ENCODE measurements around the gene COQ5.

The COQ5 gene

DNA sequence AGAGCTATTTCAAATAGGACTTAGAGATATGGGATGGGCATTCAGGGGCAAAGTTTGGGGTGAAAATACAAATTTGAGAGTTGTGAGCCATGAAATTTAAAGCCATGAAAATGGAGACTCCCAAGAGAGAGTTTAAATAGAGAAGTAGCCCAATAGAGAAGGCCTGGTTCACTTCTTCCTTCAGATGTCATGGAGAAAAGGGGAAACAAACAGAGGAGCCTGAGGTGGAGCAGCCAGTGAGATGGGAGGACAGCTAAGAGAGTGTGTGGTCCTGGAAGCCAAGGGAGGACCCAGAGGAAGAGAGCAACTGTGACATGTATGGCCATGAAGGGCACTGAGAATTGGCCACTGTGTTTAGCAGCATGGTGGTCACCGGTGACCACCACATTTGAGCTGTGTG, 45.3 kb downstream of the COQ5 start:
- Mint-ChIP-seq H3K36me3 (ENCODE audit: low read depth) (no peaks in the 10 kb centered on the region), H3K27me3 (ENCODE audit: low read depth) (no peaks in the 10 kb centered on the region), H3K4me1 (ENCODE audit: low read depth) (peaks cover 12% of the 10 kb centered on the region), H3K9me3 (no peaks in the 10 kb centered on the region), H3K27ac (no peak overlapping the region), H3K4me3 (no peak overlapping the region)
- DNase-seq (ENCODE audit: low spot score): no peak

- Mint-ChIP-seq H3K27ac (no peak overlapping the region), H3K36me3 (ENCODE audit: low read depth) (no peaks in the 10 kb centered on the region), H3K4me3 (no peak overlapping the region), H3K4me1 (ENCODE audit: low read depth) (peaks cover 12% of the 10 kb centered on the region), H3K27me3 (ENCODE audit: low read depth) (no peaks in the 10 kb centered on the region), H3K9me3 (no peaks in the 10 kb centered on the region)
- no peak for DNase-seq (ENCODE audit: low spot score)
Measured at GRCh38 chr12:120481022-120481767, 47.8 kb downstream of the COQ5 start.

DNA sequence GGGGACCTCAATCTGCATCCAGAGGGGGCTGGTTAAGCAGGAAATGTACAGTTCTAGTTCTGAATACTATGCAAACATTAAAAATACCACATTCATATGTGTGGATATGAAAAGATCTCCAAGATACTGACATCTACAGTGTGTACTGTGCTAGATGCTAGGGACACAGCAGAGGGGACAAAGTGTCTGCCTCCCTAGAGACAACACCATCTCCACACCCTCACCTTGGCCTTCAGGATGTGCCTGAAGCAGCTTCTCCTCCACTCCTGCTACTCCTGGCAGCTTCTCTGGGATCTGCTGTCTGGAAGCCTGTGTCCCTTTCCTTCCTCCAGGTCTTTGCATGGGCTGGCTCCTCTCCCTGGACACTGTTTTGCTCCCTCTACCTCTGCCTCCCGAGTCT, 48.7 kb downstream of the COQ5 start:
- no peak for DNase-seq (ENCODE audit: low spot score)
- peaks cover 3% of the 10 kb centered on the region for H3K27me3 Mint-ChIP-seq (ENCODE audit: low read depth)
- no peak overlapping the region for H3K27ac Mint-ChIP-seq
- H3K4me1 Mint-ChIP-seq (ENCODE audit: low read depth): peaks cover 12% of the 10 kb centered on the region
- no peaks in the 10 kb centered on the region for H3K36me3 Mint-ChIP-seq (ENCODE audit: low read depth)
- H3K9me3 Mint-ChIP-seq: no peaks in the 10 kb centered on the region
- no peak overlapping the region for H3K4me3 Mint-ChIP-seq

GRCh38 chr12:120479458-120479857, 49.5 kb downstream of the COQ5 start:
- H3K27me3 Mint-ChIP-seq (ENCODE audit: low read depth): peaks cover 3% of the 10 kb centered on the region
- H3K4me3 Mint-ChIP-seq: no peak overlapping the region
- no peak overlapping the region for H3K27ac Mint-ChIP-seq
- no peaks in the 10 kb centered on the region for H3K36me3 Mint-ChIP-seq (ENCODE audit: low read depth)
- DNase-seq (ENCODE audit: low spot score): no peak
- H3K4me1 Mint-ChIP-seq (ENCODE audit: low read depth): peaks cover 15% of the 10 kb centered on the region
- no peaks in the 10 kb centered on the region for H3K9me3 Mint-ChIP-seq

DNA sequence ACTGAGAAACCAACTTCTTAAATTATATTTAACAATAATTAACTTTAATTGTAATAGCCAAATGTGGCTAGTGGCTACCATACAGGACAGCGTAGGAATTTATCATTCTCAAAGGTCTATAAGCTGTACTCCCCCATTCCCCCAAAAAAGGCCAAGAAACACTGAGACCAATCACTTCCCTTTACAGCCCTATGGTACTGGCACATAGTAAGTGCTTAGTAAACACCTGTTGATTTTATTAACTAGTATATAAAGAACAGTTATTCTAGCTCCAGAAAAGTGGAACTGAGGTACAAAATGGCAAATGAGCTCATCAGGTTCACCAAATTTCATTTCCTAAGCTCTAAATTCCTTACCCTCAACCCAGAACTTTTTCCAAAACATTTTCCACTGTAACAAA, 53.3 kb downstream of the COQ5 start:
- H3K9me3 Mint-ChIP-seq: no peaks in the 10 kb centered on the region
- H3K4me3 Mint-ChIP-seq: no peak overlapping the region
- H3K27ac Mint-ChIP-seq: no peak overlapping the region
- peaks cover 3% of the 10 kb centered on the region for H3K27me3 Mint-ChIP-seq (ENCODE audit: low read depth)
- no peak for DNase-seq (ENCODE audit: low spot score)
- no peaks in the 10 kb centered on the region for H3K36me3 Mint-ChIP-seq (ENCODE audit: low read depth)
- peaks cover 20% of the 10 kb centered on the region for H3K4me1 Mint-ChIP-seq (ENCODE audit: low read depth)

GRCh38 chr12:120474616-120474960, 54.4 kb downstream of the COQ5 start:
- Mint-ChIP-seq H3K9me3 (no peaks in the 10 kb centered on the region), H3K4me3 (no peak overlapping the region), H3K27ac (no peak overlapping the region), H3K4me1 (ENCODE audit: low read depth) (peaks cover 14% of the 10 kb centered on the region), H3K27me3 (ENCODE audit: low read depth) (peaks cover 3% of the 10 kb centered on the region), H3K36me3 (ENCODE audit: low read depth) (peaks cover 2% of the 10 kb centered on the region)
- no peak for DNase-seq (ENCODE audit: low spot score)

GRCh38 chr12:120473807-120474615, 54.9 kb downstream of the COQ5 start:
- Mint-ChIP-seq H3K36me3 (ENCODE audit: low read depth) (peaks cover 2% of the 10 kb centered on the region), H3K9me3 (no peaks in the 10 kb centered on the region), H3K27me3 (ENCODE audit: low read depth) (peaks cover 3% of the 10 kb centered on the region), H3K4me1 (ENCODE audit: low read depth) (peaks cover 12% of the 10 kb centered on the region), H3K27ac (no peak overlapping the region), H3K4me3 (no peak overlapping the region)
- DNase-seq (ENCODE audit: low spot score): no peak

- Mint-ChIP-seq H3K4me1 (ENCODE audit: low read depth) (peaks cover 17% of the 10 kb centered on the region), H3K4me3 (no peak overlapping the region)
Measured at GRCh38 chr12:120472521-120472920, 56.4 kb downstream of the COQ5 start.

GRCh38 chr12:120470150-120470784, 58.7 kb downstream of the COQ5 start:
- Mint-ChIP-seq H3K27ac (peak overlapping the region; percentile 78), H3K36me3 (ENCODE audit: low read depth) (peaks cover 24% of the 10 kb centered on the region), H3K9me3 (no peaks in the 10 kb centered on the region), H3K4me1 (ENCODE audit: low read depth) (peaks cover 25% of the 10 kb centered on the region), H3K27me3 (ENCODE audit: low read depth) (no peaks in the 10 kb centered on the region), H3K4me3 (peak overlapping the region; percentile 97)
- no peak for DNase-seq (ENCODE audit: low spot score)

More at GRCh38 chr12:120472521-120472920, 56.4 kb downstream of the COQ5 start:
- H3K36me3 Mint-ChIP-seq (ENCODE audit: low read depth): peaks cover 11% of the 10 kb centered on the region
- no peak for DNase-seq (ENCODE audit: low spot score)
- H3K9me3 Mint-ChIP-seq: no peaks in the 10 kb centered on the region
- H3K27me3 Mint-ChIP-seq (ENCODE audit: low read depth): peaks cover 3% of the 10 kb centered on the region
- H3K27ac Mint-ChIP-seq: no peak overlapping the region

GRCh38 chr12:120469450-120470149, 59.4 kb downstream of the COQ5 start, which contains the start of gene SRSF9:
TSS of gene SRSF9 (minus strand) at chr12:120469748. CDS start at chr12:120469609, 139 bp downstream.
- peak within 1 kb of the TSS; percentile 81 for H3K27ac Mint-ChIP-seq
- H3K4me1 Mint-ChIP-seq (ENCODE audit: low read depth): peaks cover 22% of the 10 kb centered on the region
- peak within 1 kb of the TSS; percentile 97 for H3K4me3 Mint-ChIP-seq
- no peaks in the 10 kb centered on the region for H3K9me3 Mint-ChIP-seq
- H3K27me3 Mint-ChIP-seq (ENCODE audit: low read depth): no peaks in the 10 kb centered on the region
- H3K36me3 Mint-ChIP-seq (ENCODE audit: low read depth): peaks cover 27% of the 10 kb centered on the region
- peak; percentile 98 for DNase-seq (ENCODE audit: low spot score)

DNA sequence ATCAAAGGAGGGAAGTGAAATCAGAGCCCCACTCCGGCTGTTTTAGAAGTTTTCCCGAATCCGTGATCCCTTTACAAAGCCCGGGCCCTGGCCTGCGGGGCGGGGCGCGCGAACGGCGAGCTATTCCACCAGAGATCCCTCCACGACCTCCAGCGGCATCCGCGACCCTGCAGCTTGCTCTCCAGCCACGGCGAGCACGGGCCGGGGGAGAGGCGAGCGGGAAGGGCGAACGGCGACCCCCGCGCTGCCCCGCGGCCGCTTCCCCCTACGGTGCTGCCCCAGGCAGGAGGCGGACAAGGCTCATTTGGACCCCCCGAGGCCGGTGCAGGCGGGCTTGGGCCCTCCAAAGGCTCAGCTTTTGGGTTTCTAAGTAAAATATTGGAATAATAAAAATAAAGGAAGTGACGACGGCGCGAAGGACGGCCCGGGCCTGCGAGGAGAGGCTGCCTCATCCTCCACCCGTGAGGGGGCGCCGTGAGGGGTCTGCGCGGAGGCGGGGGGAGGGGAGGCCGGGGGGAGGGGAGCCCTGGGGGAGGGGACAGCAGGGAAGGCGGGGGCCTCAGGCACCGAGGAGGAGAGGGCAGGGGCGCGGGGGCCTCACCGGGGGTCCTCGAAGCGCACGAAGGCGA, 60.0 kb downstream of the COQ5 start:
- Mint-ChIP-seq H3K9me3 (no peaks in the 10 kb centered on the region), H3K27me3 (ENCODE audit: low read depth) (no peaks in the 10 kb centered on the region), H3K4me1 (ENCODE audit: low read depth) (peaks cover 22% of the 10 kb centered on the region), H3K36me3 (ENCODE audit: low read depth) (peaks cover 33% of the 10 kb centered on the region), H3K4me3 (peak overlapping the region; percentile 97), H3K27ac (peak overlapping the region; percentile 81)
- peak; percentile 12 for DNase-seq (ENCODE audit: low spot score)

- DNase-seq (ENCODE audit: low spot score): peak; percentile 30
- Mint-ChIP-seq H3K27ac (peak overlapping the region; percentile 79), H3K36me3 (ENCODE audit: low read depth) (peaks cover 39% of the 10 kb centered on the region), H3K9me3 (no peaks in the 10 kb centered on the region), H3K4me1 (ENCODE audit: low read depth) (peaks cover 20% of the 10 kb centered on the region), H3K4me3 (peak overlapping the region; percentile 97), H3K27me3 (ENCODE audit: low read depth) (no peaks in the 10 kb centered on the region)
Measured at GRCh38 chr12:120468325-120468820, 60.6 kb downstream of the COQ5 start.

DNA sequence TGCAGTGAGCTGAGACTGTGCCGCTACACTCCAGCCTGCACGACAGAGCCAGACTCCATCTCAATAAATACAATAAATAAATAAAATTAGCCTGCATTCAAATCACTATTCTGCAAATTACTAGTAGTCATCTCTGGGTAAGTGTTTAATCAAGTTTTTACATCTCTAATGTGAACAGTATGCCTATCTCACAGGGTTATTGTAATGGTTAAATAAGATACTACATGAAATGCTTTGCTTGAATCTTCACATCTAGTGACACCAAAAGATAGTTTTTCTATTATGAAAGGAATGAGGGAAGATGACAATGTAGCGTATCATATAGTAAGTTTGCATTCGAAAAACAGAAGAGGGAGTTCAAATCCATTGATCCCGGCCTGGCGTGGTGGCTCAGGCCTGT, 61.5 kb downstream of the COQ5 start:
- peaks cover 45% of the 10 kb centered on the region for H3K36me3 Mint-ChIP-seq (ENCODE audit: low read depth)
- H3K9me3 Mint-ChIP-seq: no peaks in the 10 kb centered on the region
- H3K4me3 Mint-ChIP-seq: peak overlapping the region; percentile 97
- H3K4me1 Mint-ChIP-seq (ENCODE audit: low read depth): peaks cover 19% of the 10 kb centered on the region
- DNase-seq (ENCODE audit: low spot score): no peak
- no peaks in the 10 kb centered on the region for H3K27me3 Mint-ChIP-seq (ENCODE audit: low read depth)
- H3K27ac Mint-ChIP-seq: peak overlapping the region; percentile 42
